Ishikawa (cell line): ENCODE results near the gene SGTA.

Experiments
- CEBPB ChIP-seq: IDR thresholded peaks from 2 replicates; pipeline ENCODE4 v1.6.1; 2012
- CREB1 ChIP-seq: IDR thresholded peaks from 2 replicates; pipeline ENCODE4 v1.6.1; 2012; ENCODE audit warnings: low read depth
- EGR1 ChIP-seq: IDR thresholded peaks from 2 replicates; pipeline ENCODE4 v1.6.1; 2012
- EP300 ChIP-seq: IDR thresholded peaks from 2 replicates; pipeline ENCODE4 v1.6.1; 2012; ENCODE audit warnings: borderline replicate concordance
- FOXM1 ChIP-seq: IDR thresholded peaks from 2 replicates; pipeline ENCODE4 v1.6.1; 2012; ENCODE audit warnings: low read depth, borderline replicate concordance
- MAX ChIP-seq: IDR thresholded peaks from 2 replicates; pipeline ENCODE4 v1.6.1; 2012
- NFIC ChIP-seq: IDR thresholded peaks from 2 replicates; pipeline ENCODE4 v1.6.1; 2012
- RAD21 ChIP-seq: IDR thresholded peaks from 2 replicates; pipeline ENCODE4 v1.6.1; 2012; ENCODE audit warnings: low read depth
- REST ChIP-seq: IDR thresholded peaks from 2 replicates; pipeline ENCODE4 v1.6.1; 2012; ENCODE audit warnings: low read depth, mild to moderate bottlenecking
- TAF1 ChIP-seq: IDR thresholded peaks from 2 replicates; pipeline ENCODE4 v1.6.1; 2012; ENCODE audit warnings: low read depth, mild to moderate bottlenecking
- TCF12 ChIP-seq: IDR thresholded peaks from 2 replicates; pipeline ENCODE4 v1.6.1; 2012; ENCODE audit warnings: low read depth
- TEAD4 ChIP-seq: IDR thresholded peaks from 2 replicates; pipeline ENCODE4 v1.6.1; 2012
- USF1 ChIP-seq: IDR thresholded peaks from 2 replicates; pipeline ENCODE4 v1.6.1; 2012
- YY1 ChIP-seq: IDR thresholded peaks from 2 replicates; pipeline ENCODE4 v1.6.1; 2012; ENCODE audit warnings: low read depth
- ZBTB7A ChIP-seq: IDR thresholded peaks from 2 replicates; pipeline ENCODE4 v1.6.1; 2012; ENCODE audit warnings: low read depth

Gene SGTA

GRCh38 chr19:2779121-2779740 is 3.8 kb downstream of the SGTA start:
- TF ChIP-seq NFIC: no peak
- no peak for TF ChIP-seq MAX
- TF ChIP-seq TAF1: no peak
- no peak for TF ChIP-seq USF1
- TF ChIP-seq EGR1: no peak

- no peak for TF ChIP-seq NFIC
- TF ChIP-seq MAX: no peak
- no peak for TF ChIP-seq USF1
- no peak for TF ChIP-seq CEBPB
- no peak for TF ChIP-seq TAF1
- no peak for TF ChIP-seq ZBTB7A
- no peak for TF ChIP-seq TEAD4
- no peak for TF ChIP-seq EP300
- no peak for TF ChIP-seq EGR1
- TF ChIP-seq RAD21: no peak
- TF ChIP-seq FOXM1: no peak
- TF ChIP-seq CREB1: no peak
- no peak for TF ChIP-seq REST
These were observed 5.0 kb downstream of the SGTA start for GRCh38 chr19:2777952-2778683.

GRCh38 chr19:2775556-2776430 is 7.3 kb downstream of the SGTA start:
- TF ChIP-seq CEBPB: no peak
- no peak for TF ChIP-seq EP300
- TF ChIP-seq NFIC: no peak
- no peak for TF ChIP-seq FOXM1
- no peak for TF ChIP-seq EGR1
- TF ChIP-seq TAF1: no peak
- TF ChIP-seq CREB1: no peak
- TF ChIP-seq USF1: no peak
- TF ChIP-seq MAX: no peak

- TF ChIP-seq YY1 (no peak), CREB1 (no peak), TAF1 (no peak), RAD21 (no peak), NFIC (no peak), FOXM1 (no peak), CEBPB (no peak), ZBTB7A (no peak), USF1 (no peak), REST (no peak), TCF12 (no peak), EP300 (no peak), MAX (no peak), EGR1 (no peak), TEAD4 (no peak)
These were observed 8.0 kb downstream of the SGTA start for GRCh38 chr19:2774953-2775555.
